ENCODE measurements around the gene RAET1G.
"Not testable (repeated sequence)": the region's sequence is repeated elsewhere in the genome, so short reads cannot be mapped to it uniquely, and the experiment has no call there.

Gene RAET1G

DNA sequence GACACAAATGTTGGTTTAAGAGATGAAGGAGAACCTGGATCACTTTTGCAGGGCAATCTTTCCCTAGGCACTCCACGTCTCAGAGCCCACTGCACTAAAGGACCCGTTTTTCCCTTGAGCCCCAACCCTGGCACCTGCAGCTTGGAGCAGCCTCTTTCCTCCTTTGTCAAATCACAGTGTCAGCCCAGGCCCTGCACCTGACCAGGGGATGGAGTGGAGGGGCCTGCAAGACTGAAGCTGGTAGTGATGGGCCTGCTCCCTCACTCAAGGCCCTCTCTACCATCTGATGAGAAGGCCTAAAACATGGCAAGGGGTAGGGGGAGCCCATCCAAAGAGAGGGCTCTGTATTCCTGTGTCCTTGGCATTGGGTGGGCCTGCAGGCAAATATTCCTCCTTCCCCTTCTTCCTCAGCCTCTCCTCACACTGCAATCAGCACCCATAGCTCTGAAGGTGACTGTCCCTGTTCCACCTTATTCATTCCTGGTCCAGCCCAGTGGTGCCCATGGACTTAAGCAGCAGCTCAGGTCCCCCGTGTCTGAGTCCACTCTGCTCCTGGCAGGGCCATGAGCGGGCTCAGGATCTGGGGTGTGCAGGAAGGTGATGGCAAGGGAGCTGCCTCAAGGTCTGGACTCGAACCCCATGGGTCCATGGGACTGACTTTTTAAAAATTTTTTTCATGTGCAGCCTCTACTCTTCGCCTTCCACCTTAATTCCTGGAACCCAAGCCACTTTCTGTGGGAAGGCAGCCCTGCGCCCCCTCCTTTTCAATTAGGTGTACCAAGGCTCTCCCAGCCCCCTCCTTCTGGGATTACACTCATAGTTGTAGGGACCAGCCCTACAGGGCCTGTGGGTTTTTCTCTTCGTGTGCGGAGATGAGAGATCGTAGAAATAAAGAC is 6.7 kb downstream of the RAET1G start:
- DNase-seq (ENCODE audit: low read depth in 3 of 3, low spot score in 1 of 3): no peak

DNA sequence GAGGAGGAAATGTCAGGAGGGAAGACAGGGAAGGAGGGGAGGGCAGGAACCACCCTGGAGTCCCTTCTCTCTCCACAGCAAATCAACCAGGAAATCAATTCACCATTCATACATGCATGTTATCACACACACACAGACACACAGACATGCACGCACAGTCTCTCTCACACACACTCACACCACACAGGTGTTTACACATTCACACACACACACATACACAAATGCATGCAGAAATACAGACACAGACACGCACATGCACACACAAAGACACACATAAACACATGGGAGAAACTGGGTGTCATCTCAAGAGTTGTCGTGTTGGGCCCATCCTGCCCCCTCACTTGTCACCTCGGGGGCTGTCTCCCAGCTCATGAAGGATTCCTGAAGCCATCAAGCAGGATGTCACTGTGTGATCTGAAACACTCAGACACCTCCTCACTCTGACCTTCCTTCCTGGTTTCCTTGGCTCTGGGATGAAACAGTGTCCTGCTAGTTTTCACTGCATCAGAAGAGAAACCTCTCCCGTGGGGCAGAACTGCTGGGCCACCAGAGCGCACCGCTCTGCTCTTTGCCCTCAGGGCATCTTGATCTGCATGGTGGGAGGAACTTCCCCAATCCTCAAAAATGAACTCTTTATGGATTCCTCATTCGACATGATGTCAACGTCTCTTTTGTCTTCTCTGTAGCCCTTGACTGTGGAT is 9.2 kb downstream of the RAET1G start:
- DNase-seq (ENCODE audit: low read depth in 3 of 3, low spot score in 1 of 3): no peak

- DNase-seq (ENCODE audit: low read depth in 3 of 3, low spot score in 1 of 3): no peak
These were observed 9.8 kb downstream of the RAET1G start for GRCh38 chr6:149913085-149913484.

DNA sequence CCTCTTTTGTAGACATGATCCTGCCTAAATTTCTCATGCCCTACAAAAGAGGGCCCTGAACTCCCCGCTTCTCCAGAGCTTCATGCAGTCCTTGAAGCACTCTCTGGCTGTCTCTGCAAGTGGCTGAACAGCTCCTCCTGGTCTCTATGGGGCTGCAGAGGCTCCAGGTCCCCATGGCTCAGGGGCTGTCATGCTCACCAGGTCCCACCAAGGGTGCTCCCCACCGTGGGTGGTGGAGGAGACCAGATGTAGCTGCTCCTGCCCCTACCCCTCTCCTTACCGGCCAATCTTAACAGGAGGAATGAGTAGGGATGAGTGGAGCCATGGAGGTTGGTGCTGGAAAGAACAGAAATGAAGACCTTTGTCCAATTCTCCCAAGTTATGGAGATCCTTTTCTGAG is 10.2 kb downstream of the RAET1G start:
- not testable (repeated sequence) for DNase-seq (ENCODE audit: low read depth in 3 of 3, low spot score in 1 of 3)

GRCh38 chr6:149910721-149911151 is 12.2 kb downstream of the RAET1G start:
- no peak for DNase-seq (ENCODE audit: low read depth in 3 of 3, low spot score in 1 of 3)

DNA sequence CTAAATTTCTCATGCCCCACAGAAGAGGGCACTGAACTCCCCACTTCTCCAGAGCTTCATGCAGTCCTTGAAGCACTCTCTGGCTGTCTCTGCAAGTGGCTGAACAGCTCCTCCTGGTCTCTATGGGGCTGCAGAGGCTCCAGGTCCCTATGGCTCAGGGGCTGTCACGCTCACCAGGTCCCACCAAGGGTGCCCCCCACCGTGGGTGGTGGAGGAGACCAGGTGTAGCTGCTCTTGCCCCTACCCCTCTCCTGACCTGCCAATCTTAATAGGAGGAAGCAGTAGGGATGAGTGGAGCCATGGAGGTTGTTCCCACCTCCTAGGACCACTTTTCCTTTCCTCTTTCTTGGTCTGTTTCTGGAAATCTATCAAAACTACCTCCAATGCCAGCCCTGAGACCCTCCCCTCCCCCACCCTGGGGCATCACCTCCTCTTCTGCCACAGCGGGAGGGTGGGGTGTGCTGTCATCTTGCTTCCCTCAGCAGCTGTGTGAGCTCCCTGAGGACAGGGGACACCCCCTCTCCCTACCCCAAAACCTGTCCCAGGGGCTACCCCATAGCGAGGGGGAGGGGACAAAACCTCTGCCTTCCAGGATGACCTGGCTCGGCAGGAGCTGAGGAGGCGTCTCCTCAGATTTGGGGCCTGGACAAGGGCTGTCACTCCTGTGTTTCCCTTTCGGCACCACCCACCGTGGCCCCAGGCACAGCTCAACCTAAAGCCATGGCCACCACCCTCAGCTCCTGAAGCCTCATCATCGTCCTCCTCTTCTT is 13.0 kb downstream of the RAET1G start:
- no peak for DNase-seq (ENCODE audit: low read depth in 3 of 3, low spot score in 1 of 3)

GRCh38 chr6:149908480-149908879 is 14.4 kb downstream of the RAET1G start:
- not testable (repeated sequence) for DNase-seq (ENCODE audit: low read depth in 3 of 3, low spot score in 1 of 3)

GRCh38 chr6:149907317-149907716 is 15.6 kb downstream of the RAET1G start:
- no peak for DNase-seq (ENCODE audit: low read depth in 3 of 3, low spot score in 1 of 3)

DNA sequence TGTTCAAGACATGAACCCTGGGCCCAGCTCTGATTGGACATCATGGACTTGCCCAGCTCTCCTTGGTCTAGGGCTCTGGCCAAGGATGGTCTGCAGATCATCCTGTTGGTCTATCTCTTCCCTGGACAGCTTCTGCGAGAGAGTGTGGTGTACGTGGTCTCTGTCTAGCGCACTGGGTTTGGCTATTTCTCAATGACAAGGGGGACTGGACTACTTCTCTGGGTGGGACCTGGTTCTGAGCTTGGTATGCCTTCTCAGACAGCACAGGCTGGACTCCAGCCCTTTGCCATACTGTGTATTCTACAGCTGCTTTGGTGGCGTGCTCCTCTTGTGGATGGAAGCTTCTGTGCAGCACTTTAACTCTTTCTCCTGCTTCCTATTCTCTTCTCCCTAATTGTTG is 16.5 kb downstream of the RAET1G start:
- DNase-seq (ENCODE audit: low read depth in 3 of 3, low spot score in 1 of 3): no peak

- DNase-seq (ENCODE audit: low read depth in 3 of 3, low spot score in 1 of 3): no peak
These were observed 17.0 kb downstream of the RAET1G start for GRCh38 chr6:149905911-149906371.

GRCh38 chr6:149905371-149905910 is 17.5 kb downstream of the RAET1G start:
- DNase-seq (ENCODE audit: low read depth in 3 of 3, low spot score in 1 of 3): no peak

- no peak for DNase-seq (ENCODE audit: low read depth in 3 of 3, low spot score in 1 of 3)
These were observed 18.1 kb downstream of the RAET1G start for GRCh38 chr6:149904661-149905370.

DNA sequence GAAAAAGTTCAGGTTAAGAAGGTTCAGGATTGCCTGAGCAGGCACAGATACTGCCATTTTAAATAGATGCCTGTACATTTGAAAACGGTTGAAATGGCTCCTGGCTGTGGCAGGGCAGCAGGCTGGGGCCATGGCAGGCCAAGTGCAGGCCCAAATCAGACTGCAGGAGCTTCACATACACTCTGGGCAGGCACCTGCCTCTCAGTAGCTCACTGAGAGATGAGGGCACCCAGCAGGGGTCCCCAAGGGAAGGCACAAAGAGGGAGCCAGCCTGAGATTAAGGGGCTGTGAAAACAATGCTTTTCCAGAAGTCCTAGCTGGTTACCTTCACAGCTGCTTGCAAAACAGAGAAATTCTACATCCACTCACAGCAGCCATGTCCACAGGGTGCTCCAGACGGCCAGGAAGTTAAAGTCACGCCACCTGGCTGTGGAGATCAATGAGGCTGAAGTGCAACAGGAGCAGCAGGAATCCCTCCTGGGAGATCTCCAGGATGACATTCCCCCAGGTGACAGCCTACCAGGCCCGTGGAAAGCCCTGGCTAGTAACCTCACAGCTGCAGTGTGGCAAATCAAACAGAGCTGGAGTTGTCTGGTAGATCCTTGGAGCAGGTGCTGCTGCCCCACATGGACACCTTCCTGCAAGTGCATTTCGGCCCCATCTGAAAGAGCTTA is 18.8 kb downstream of the RAET1G start:
- DNase-seq (ENCODE audit: low read depth in 3 of 3, low spot score in 1 of 3): no peak

DNA sequence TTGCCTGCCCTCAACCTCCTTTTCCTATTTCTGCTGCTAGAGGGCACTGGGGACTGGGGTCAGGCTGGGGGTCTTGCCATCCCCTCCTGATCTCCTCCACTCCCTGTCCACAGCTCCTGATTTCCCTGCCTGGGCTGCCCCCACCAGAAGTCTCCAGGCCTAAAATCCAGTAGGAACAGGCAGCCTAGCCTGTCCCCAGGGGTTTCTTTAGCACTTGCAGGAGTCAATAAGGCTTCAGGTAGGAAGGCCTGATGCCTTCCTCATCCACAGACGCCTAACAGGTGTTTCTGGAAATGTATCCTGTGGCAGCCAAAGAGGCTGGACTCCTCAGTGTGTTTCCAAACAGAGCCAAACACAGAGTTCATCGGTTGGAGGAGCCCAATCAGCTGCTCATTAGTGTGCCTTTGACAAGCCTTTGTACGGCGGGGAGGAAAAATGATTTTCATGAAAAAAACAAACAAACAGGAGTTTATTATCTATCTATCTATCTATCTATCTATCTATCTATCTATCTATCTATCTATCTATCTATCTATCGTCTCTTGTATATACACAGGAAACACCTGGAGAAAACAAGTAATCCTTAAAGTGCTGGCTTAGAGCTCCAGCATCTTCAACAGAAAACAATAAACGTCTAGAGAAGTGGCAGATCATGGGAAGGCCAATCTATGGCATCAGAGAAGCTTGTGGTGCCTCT is 21.3 kb downstream of the RAET1G start:
- no peak for DNase-seq (ENCODE audit: low read depth in 3 of 3, low spot score in 1 of 3)

GRCh38 chr6:149900620-149901443 is 22.1 kb downstream of the RAET1G start:
- no peak for DNase-seq (ENCODE audit: low read depth in 3 of 3, low spot score in 1 of 3)

GRCh38 chr6:149899926-149900619 is 22.8 kb downstream of the RAET1G start:
- no peak for DNase-seq (ENCODE audit: low read depth in 3 of 3, low spot score in 1 of 3)

- DNase-seq (ENCODE audit: low read depth in 3 of 3, low spot score in 1 of 3): no peak
These were observed 23.4 kb downstream of the RAET1G start for GRCh38 chr6:149899486-149899885.

GRCh38 chr6:149898966-149899365 is 24.0 kb downstream of the RAET1G start:
- no peak for DNase-seq (ENCODE audit: low read depth in 3 of 3, low spot score in 1 of 3)
